NCI-H1694 treated with DMSO at 0.1 percent for 48 hours (cell line): ENCODE results near the gene NTNG2.

ENCODE experiments used
- DNase-seq: peaks from one replicate; lab custom pipeline; 2025; lab: John Stamatoyannopoulos, UW

The NTNG2 gene

DNA sequence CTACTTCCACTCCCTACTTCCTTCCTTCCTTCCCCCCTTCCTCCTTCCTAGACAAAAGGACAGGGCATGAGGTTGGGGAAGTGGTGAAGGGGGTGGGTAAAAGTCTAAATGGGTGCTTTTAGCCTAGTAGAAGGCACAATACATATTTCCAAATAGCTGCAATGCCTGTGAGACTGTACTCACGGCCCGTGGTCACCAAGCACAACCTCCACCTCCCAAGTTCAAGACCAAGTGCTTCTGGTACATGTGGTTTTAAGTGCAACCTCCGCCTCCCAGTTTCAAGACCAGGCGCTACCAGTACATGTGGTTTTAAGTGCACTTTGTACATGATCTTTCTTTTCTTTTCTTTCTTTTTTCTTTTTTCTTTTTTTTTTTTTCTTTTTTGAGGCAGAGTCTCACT, 14.5 kb upstream of the NTNG2 start:
- DNase-seq = no peak

DNA sequence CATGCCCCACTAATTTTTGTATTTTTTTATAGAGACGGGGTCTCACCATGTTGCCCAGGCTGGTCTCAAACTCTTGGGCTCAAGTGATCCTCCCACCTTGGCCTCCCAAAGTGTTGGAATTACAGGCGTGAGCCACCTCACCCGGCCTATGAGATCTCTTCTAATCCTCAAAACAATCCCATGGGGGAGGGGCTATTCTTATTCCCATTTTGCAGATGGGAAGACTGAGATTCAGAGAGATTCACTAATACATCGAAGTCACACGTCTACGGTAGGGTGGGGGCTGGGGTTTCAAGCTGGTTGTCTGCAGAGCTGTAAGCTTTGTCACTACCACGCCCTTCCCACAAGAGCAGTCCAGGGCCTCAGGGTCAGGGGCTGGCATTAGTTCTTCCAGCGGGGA, 14.0 kb upstream of the NTNG2 start:
- DNase-seq = no peak

DNA sequence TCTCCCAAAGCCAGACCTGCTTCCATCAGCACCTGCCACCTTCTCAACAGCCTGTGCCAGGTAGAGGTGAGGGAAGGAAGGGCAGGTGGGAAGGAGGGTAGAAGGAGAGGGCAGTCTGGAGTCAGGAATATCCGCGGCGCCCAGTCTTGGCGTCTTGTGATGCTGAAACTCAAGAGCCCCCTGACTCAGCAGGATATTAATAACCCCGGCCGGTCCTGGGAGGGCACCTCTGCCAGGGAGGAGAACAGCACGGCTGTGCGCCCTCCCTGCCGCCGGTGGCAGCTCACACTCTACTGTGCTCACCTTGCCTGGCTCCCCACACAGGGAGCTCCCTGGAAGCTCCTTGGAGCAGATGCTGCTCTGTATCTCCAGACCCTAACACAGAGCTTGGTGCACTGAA, 11.6 kb upstream of the NTNG2 start:
- DNase-seq = no peak

DNA sequence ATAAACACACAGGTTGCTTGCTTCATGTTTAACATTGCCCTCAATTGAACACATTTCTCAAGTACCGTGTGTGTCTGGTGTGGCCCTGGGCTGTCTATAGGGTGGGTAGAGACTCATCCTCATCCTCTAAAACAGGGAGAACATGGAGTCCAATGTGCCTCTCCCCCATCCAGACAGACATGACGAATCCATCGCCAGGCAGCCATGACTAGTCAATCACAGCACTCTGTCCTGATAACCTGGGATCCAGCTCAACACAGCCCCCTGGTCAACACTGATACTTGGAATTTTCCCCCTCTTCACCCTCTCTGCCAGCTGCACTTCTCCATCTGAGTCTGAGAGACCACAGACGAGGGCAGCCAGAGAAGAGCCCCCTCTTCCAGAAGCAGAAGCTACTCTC, 10.7 kb upstream of the NTNG2 start:
- DNase-seq = no peak

DNA sequence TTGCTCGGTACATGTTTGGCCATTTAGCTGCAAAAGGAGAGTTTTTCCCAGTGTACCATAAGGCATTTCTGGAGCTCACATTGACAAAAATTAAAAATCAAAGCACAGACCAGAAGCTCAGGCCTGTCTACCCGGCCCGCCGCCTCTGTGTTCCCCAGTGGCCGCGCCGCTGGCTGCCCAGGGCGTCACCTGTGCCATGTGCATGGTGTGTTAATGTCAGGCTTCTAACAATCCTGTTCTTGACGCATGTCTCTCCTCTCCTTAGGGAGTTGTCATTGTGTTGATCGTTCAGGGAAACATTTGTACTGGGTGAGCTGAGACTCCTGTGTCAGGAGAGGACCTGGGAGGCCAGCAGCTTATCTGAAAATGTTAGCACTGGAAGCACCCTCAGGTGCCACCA, 9.6 kb upstream of the NTNG2 start:
- no peak for DNase-seq

DNA sequence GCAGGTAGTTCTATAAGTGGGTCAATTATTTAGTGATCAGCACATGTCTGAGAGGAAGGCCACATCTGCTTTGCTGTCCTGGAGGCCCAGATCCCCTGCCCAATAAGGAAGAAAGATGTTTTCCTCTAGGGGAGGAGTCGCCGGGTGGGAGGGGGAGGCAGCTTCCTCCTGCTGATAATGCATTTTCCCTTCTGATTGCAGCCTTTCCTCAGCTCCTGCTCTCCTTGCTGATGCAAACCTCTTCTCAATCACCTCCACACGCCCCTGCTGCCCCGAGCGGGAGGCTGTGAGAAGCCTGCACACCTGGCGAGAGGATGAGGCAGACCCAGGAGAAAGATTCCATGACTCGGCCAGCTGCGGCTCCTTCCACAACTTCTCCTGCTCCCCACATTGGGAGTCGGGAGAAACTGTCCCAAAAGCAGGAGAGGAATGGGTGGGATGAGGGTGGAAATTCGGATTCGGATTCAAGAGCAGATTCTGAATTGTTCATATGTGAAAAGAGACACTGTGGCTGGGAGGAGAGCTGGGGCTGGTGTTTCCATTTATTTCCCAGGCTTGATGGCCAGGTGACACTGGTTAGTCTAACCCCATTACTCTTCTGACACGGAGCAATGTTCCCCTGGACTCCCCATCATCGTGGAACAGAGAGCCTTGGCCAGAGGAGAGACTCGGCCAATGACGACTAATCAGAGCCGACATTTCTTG, 6.8 kb upstream of the NTNG2 start:
- no peak for DNase-seq

DNA sequence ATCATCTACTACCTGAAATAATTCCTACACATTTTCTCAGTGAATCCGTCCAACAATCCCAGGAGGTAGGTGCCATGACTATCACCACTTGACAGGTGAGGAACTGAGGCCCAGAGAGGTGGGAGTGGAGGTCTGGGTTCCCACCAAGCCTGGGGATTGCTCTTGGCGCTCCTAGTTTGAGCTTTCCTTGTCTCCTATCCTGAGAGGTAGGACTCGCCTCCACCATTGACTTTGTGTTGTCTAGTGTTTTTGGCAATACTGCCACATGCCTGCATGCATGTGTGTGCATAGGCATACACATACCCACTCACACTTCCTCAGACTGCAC, 6.3 kb upstream of the NTNG2 start:
- no peak for DNase-seq

DNA sequence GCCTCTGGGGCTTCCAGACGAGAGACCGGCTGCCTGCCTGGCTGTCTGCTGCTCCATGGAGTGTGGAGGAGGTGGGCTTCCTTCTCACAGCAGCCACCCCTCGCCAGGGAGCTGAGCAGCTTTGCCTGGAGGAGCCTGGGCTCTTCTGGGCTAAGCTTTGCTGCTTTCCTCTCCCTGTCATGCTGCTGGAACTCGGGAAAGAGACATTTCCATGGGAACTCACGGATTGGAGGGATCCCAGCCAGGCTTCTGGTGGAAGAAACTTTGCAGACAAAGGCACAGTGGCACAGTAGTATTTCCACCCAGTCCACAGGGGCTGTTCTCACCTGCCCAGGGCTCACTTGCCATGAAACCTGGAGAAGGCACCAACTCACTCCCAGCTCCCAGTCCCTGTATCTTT, 5.6 kb upstream of the NTNG2 start:
- no peak for DNase-seq

DNA sequence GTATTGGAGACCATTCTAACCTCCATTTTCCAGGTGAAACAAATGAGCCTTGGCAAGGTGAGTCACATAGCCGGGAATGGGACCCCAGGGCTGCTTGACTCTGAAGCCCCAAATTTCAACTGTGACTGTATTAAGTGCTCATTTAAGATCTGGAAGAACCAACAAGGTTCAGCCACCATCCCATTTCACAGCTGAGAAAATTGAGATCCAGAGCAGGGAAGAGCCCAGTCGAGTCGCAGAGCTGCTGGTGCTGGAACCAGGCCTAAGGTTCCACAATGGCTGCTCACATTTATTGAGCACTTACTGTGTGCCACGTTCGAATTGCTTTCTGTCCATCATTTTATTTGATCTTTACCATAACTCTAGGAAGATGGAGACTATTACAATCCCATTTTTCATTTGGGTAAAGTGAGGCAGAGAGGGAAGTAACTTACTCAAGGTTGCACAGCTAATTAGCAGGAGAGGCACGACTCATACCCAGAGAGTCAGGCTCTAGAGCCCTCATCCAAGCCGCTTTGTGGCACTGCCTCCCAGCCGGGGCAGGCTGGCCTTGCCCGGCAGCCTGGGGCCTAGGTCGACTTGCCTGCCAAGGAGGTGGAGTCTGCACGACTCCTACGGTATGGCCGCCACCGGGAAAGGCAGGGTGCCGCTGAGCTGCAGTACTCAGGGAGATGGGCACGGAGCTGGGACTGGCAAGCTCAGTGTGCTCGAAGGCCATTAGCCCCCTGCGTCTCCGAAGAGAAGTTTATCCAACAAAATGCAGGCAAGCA, 4.3 kb upstream of the NTNG2 start:
- DNase-seq = no peak

DNA sequence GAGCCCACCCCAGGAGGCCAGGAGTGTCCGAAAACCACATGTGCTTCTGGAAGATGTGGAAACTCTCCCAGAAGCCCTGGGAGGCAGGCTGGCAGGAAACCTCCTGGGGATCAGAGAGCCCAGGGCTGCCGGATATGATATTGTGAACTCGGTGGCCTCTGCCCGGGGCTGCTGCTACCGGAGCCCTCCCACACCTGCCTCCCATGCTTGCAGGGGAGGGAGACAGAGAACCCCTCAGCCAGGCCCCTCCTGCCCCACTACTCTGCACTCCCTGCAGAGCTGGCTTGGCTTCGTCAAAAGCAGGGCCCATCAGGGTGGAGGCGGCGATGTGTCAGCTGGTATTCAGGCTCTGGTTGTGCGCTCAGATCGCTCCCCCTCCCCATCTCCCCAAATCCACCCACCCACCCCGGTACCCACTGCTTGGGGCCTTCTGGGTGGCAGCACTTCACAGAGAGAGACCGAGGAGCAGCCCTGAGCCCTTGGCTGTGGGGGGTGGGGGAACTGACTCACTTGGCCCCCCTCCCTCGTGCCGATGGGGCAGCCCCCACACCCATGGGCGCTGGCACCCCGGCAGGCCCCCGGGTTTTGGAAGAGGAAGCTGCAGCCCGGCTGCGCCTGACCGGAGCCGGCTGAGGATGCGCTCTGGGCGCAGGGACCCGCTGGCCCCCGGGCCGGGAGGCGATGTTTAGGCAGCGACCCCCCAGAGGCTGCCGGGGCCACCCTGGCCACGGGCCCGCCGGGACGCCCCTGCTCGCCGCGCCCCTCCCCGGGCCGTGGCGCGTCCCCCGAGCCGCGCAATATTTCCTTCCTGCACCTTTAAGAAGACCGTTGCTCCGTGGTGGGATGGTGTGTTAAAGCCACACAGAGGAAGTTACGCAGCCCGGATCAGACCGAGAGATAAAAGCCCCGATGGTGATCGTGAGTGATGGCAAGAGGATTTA, 786 bp upstream of the NTNG2 start:
- DNase-seq = no peak

DNA sequence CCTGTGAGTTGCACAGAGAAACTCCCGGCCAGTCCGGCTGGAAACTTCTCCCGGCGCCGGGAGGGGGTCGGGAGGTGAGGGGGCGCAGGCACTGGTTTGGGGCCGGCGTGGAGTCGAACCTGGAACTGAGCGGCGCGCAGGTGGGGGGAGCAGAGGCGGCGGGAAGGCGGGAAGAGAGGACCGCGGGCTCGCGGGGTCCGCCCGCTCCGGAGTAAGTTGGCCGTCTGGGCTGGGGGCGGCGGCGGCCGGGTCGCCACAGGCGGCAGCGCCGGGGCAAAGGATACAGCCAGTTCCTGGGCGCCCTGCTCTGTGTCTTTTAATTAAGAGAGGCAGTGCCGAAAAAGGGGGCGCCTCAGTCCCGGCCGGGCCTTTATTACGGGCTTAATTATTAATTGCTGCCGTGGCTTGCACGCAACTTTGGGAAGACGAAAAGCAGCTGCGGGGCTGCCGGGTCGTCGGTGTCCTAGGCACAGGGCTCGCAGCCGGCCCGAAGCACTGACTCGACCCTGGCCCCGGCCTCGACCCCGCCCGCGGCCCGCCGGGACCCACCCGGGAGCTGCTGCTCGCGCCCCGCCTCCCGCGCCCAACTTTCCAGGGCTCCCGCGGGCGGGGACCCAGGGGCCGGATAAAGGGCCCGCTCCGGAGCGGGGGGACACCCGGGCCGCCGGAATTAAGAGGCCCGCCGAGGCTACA, 1.1 kb downstream of the NTNG2 start:
- no peak for DNase-seq

DNA sequence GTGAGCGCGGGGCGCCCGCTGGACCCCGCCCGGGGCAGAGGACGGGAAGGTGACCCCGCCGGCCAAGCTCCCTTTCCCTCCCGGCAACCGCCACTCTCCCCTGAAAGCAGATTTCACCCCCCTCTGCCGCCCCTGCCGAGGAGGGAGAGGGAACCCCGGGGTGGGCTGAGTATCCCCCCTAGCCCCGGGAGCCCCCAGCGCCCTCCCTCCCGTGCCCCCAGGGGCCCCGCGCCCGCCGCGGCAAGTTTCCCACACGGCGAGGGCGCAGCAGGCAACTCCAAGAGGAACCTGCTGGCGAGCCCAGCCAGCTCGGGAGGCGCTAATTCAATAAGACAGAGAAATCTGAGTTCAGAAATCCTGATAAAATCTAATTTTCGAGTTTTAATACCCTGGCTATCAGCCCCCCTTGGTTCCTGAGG, 1.6 kb downstream of the NTNG2 start:
- peak; percentile 22 for DNase-seq

DNA sequence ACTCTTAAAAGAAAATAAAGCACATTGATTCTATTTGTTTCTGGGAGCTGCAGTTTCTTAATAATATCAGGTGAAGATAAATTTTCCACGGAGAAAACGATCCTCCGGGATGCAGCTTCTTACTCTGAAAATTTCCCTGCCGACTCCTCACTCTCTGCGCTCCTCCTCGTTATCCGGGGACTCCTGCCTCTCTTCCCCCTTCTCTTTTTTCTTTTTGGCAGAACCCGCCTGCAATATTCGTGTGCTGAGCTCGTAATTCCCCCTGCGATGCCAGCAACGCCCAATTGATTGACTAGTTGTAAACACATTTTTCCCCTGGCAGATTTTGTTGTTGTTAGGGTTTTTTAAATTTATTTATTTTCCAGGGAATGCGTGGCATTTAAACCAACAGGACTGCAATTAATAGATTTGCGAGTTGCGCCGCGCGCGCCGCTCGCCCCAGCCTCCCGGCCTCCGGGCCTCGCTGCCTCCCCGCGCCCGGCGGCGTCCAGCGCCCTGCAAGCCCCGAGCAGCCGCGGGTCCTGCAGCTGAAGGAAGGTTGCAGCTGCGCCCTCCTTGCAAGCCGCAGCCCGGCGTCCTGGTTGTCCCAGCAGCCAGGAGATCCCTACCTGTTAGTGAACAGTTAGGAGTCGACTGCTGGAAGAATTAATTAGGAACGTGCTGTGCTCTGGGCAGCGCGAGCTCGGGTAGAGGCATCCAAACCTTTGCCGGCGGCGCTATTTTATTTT, 2.2 kb downstream of the NTNG2 start:
- no peak for DNase-seq

DNA sequence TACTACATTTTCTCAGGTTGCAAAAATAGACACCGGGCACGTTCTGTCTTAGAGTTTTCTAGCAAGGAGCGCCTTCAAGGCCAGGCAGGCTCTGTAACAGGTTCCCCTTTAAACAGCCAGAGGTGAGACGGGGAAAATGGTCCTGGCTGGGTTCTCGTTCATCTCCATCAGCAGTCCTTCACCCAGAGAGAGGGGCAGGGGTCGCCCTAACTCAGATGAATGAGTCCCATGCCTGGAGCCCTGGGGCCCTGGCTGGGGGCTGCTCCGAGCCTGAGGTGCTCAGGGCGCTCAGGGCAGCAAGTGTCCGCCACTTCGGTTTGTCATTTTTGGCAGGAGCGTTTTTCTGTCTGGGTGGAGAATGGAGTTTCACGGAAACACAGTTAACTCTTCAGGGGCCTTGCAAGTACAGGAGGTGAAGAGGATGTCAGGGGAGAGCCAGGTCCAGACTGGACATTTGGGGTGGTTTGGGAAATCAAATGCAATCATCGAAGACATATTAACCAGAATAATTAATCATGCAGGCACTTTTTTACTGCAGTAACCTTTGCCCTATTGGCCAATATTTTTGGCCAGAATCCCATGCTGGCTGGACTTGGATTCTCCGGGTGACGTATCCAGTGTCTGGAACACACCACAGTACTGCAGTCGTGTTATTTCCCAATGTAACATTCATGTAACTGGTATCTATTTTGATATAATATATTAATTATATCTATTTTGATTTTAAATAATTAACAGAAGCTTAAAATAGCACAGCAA, 2.9 kb downstream of the NTNG2 start:
- no peak for DNase-seq

DNA sequence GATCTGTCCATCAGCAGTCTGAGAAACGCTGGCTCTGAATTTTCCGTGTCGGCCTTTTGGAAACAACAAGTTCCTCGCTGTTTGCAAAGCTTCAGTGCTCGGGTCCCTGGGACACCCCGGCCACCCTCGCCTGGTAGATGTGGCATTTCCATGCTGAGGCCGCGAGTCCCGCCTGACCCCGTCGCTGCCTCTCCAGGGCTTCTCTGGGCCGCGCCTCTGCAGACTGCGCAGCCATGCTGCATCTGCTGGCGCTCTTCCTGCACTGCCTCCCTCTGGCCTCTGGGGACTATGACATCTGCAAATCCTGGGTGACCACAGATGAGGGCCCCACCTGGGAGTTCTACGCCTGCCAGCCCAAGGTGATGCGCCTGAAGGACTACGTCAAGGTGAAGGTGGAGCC, 4.7 kb downstream of the NTNG2 start:
- DNase-seq = no peak

DNA sequence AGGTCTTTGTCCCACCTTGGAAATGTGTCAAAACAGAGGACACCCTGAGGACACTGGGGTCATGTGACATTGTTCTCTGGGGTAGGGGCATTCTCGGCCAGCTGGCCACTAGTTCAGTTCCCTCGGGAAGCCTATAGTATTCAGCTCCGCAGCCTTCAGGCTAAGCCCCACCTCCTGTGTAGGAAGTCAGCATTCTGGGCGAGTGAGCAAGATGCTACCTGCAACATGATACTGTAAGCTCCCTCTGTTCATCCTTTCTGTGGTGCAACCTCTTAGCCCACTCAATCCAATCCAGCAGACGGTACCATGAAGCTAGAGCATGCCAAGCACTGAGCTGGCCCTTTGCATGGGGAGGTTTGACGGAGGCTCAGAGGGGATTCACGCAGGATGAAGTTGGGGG, 5.3 kb downstream of the NTNG2 start:
- no peak for DNase-seq

DNA sequence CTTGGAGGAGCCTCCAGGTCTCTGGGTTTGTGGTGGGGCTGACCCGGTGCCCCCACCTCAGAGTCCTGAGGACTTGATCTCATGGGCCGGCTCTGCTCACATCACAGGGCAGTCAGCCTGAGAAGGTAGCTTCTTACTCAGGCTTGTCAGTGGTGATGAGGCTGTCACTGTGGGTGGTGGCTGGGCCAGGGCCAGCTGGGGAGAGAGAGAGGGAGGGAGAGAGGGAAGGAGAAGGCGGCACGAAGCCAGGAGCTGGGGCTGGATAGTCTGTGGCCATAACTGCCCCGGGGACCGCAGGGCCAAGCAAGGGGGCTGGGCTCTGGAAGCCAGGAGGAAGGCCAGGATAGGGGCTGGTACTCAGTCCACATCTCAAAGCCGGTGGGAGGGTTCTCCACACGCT, 6.5 kb downstream of the NTNG2 start:
- DNase-seq = no peak

DNA sequence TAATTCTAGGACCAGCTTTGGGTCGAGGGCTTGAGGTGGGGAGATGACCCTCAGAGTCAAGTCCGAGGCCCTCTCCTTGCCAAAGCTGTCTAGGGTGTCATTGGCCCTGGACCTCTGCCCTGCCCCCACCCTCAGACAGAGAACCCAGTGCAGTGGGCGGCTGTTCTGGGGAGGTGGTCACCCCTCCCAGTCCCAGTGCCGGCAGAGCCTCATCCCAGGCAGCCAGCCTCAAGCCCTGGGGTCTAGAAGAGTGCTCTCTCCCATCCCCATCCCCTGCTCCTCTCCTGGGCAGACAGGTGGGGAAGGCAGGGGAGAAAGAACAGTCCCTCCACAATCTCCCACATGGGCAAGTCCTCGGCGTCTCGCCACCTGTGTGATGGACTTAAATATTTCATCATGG, 7.0 kb downstream of the NTNG2 start:
- DNase-seq = no peak

DNA sequence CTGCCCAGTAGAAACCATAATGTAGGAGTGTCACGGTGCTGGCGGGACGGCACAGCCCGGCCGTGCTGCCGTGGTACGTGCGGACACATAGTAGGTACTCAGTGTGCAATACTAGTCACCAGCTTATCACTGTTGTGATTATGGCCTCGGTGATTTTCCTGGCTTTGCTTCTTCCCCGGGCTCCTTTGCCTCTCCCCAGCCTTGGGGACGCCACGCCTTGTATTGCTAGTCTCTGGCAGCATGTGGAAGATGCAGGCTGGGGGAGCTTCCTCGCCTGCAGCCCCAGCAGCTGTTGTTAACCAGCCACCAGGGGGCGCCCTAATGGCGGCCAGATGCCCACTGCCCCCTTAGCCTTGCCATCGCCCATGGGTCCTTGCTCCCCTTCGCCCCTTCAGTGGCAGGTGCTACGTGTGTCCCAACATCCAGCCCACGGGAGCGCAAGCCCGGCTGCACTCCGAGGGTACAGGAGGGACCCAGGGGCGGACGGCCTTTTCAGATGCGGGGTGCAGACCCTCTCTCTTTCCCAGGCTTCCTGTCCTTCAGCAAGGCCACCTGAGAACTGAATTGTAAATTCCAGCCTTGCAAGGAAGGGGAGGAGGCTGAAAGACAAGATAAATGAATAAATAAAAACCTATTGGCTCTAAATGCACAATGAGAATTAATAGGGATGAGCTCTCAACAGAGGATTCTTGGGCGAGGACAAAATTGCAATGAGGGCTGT, 8.0 kb downstream of the NTNG2 start:
- DNase-seq = peak; percentile 54

DNA sequence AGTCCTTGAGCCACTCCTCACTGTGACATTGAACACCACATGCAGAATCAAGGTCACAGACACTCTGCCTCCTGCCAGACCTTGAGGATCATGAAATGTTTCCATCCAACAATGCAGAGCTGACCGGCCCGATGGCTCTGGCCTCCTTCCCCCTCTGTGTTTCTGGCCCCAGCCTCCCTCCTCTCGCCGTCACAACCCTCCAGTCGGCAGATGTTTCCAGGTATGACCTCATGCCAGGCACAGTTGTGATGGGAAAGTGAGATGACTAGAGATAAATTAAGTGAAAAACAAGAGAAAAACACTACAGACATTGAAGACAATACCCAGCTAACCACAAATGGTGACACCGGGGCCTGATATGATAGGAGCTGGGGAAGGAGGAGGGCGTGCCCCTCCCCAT, 9.8 kb downstream of the NTNG2 start:
- DNase-seq = no peak
